ENCODE data around the gene GDE1. TPM values are rescaled to one million over a fixed set of nuclear protein-coding genes. Genes with fewer than 3 reads are reported as not detected.

Gene GDE1
- polyA plus RNA-seq, 3 donors from 2014 or later = 42.8 to 61.5 (median 46.6) TPM

DNA sequence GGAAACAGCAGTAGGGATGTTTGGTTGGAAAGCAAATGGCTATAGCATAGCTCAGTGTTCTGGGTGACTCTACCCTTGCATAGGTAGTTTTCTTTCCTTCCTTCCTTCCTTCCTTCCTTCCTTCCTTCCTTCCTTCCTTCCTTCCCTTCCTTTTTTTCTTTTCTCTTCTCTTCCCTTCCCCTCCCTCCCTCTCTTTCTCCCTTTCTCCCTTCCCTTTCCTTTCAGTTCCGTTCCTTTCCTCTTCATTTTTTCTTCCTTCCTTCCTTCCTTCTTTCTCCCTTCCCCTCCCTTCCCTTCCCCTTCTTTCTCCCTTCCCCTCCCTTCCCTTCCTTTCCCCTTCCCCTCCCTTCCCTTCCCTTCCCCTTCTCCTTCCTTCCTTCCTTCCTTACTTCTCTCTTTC is 31.3 kb downstream of the GDE1 start:
- H3K36me3 Mint-ChIP-seq = no peaks in the 10 kb centered on the region
- no peak for DNase-seq
- peaks cover 0 to 4% (median 1%) of the 10 kb centered on the region in 3 donors for H3K27me3 Mint-ChIP-seq (ENCODE audit: low read depth in 3 of 3)
- H3K9me3 Mint-ChIP-seq = no peaks in the 10 kb centered on the region
- H3K27ac Mint-ChIP-seq = no peak overlapping the region
- H3K4me1 Mint-ChIP-seq = peaks cover 9 to 10% of the 10 kb centered on the region in 2 donors
- no peak overlapping the region for H3K4me3 Mint-ChIP-seq

GRCh38 chr16:19488213-19488640 is 33.7 kb downstream of the GDE1 start:
- no peak for DNase-seq
- H3K36me3 Mint-ChIP-seq = no peaks in the 10 kb centered on the region
- no peaks in the 10 kb centered on the region for H3K9me3 Mint-ChIP-seq
- no peak overlapping the region for H3K27ac Mint-ChIP-seq
- no peaks in the 10 kb centered on the region for H3K4me1 Mint-ChIP-seq
- peaks cover 1 to 4% (median 1%) of the 10 kb centered on the region in 3 donors for H3K27me3 Mint-ChIP-seq (ENCODE audit: low read depth in 3 of 3)
- no peak overlapping the region for H3K4me3 Mint-ChIP-seq

DNA sequence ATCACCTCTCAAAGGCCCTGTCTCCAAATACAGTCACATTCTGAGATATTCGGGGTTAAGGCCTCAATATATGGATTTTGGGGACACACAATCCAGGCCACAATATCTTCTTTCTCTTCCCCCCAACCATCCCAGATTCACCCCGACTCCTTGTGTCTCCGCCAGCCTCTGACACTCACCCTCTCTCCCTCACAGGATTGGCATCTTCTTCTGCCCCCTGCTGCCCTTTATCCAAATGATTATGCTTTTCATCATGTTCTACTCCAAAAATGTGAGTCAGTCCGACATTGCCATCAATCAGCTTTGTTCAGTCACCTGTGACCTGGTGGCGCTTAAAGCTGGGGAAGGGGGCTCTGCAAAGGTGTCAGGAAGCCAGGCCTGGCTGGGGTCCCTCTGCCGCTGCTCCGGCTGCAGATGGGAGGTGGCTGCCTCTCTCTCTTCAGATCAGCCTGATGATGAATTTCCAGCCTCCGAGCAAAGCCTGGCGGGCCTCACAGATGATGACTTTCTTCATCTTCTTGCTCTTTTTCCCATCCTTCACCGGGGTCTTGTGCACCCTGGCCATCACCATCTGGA is 35.1 kb downstream of the GDE1 start:
- H3K4me3 Mint-ChIP-seq = no peak overlapping the region
- H3K27me3 Mint-ChIP-seq (ENCODE audit: low read depth in 3 of 3) = peaks cover 1 to 4% (median 1%) of the 10 kb centered on the region in 3 donors
- DNase-seq = no peak
- no peaks in the 10 kb centered on the region for H3K36me3 Mint-ChIP-seq
- no peaks in the 10 kb centered on the region for H3K4me1 Mint-ChIP-seq
- H3K9me3 Mint-ChIP-seq = no peaks in the 10 kb centered on the region
- no peak overlapping the region for H3K27ac Mint-ChIP-seq

DNA sequence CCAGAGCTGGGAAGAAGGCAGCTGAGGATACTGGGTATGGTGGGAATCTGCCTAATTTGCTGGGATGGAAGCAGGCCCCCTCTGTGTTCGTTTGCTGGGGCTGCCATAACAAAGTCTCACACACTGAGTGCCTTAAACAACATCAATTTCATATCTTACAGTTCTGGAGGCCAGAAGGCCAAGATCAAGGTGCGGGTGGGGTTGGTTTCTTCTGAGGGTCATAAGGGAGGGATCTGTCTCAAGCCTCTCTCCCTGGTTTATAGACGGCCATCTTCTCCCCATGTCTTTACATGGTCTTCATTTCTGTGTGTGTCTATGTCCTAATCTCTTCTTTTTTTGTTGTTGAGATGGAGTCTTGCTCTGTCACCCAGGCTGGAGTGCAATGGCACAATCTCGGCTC is 35.8 kb downstream of the GDE1 start:
- no peak for DNase-seq
- Mint-ChIP-seq H3K4me1 (no peaks in the 10 kb centered on the region), H3K4me3 (no peak overlapping the region), H3K27ac (no peak overlapping the region), H3K27me3 (ENCODE audit: low read depth in 3 of 3) (peaks cover 1 to 5% (median 1%) of the 10 kb centered on the region in 3 donors), H3K9me3 (no peaks in the 10 kb centered on the region), H3K36me3 (no peaks in the 10 kb centered on the region)

- no peak for DNase-seq
- Mint-ChIP-seq H3K4me3 (no peak overlapping the region), H3K9me3 (no peaks in the 10 kb centered on the region), H3K27me3 (ENCODE audit: low read depth in 3 of 3) (peaks cover 1 to 6% (median 1%) of the 10 kb centered on the region in 3 donors), H3K27ac (no peak overlapping the region), H3K36me3 (no peaks in the 10 kb centered on the region), H3K4me1 (no peaks in the 10 kb centered on the region)
Measured at GRCh38 chr16:19485611-19486010, 36.3 kb downstream of the GDE1 start.

DNA sequence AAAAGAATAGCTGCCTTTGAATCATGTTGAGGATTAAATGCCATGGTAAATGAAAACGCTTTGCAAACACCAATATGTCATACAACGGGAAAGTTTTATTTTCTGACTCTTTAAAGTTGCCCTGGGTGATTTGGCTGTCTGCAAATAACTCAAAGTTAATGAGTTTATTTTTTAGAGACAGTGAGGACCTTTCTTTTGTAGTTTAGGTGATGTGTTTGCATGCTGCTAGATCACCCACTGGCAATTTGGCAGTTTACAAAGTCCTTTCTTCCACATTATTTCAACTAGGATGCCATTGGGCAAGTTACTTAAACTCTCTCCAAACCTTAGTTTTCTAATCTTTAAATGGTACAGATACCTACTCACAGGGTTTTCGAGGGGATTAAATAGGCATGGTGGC is 37.8 kb downstream of the GDE1 start:
- Mint-ChIP-seq H3K36me3 (no peaks in the 10 kb centered on the region), H3K27me3 (ENCODE audit: low read depth in 3 of 3) (peaks cover 1 to 8% (median 4%) of the 10 kb centered on the region in 3 donors), H3K4me1 (no peaks in the 10 kb centered on the region), H3K27ac (no peak overlapping the region), H3K9me3 (no peaks in the 10 kb centered on the region), H3K4me3 (no peak overlapping the region)
- no peak for DNase-seq

GRCh38 chr16:19482291-19482690 is 39.6 kb downstream of the GDE1 start:
- Mint-ChIP-seq H3K27ac (no peak overlapping the region), H3K27me3 (ENCODE audit: low read depth in 3 of 3) (peaks cover 2 to 8% (median 4%) of the 10 kb centered on the region in 3 donors), H3K4me1 (no peaks in the 10 kb centered on the region), H3K36me3 (no peaks in the 10 kb centered on the region), H3K4me3 (no peak overlapping the region), H3K9me3 (no peaks in the 10 kb centered on the region)
- no peak for DNase-seq

DNA sequence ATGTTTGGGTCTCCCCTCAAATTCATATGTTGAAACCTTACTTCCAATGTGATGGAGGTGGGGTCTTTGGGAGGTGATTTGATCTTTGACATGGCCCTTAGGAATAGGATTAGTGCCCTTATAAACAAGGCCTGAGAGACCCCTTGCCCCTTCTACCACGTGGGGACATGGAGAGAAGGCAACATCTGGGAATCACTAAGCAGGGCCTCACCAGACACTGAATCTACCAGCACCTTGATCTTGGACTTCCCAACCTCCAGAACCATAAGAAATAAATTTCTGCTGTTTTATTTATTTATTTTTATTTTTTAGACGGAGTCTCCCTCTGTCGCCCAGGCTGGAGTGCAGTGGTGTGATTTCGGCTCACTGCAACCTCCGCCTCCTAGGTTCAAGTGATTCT is 40.1 kb downstream of the GDE1 start:
- no peak overlapping the region for H3K4me3 Mint-ChIP-seq
- H3K36me3 Mint-ChIP-seq = no peaks in the 10 kb centered on the region
- no peaks in the 10 kb centered on the region for H3K4me1 Mint-ChIP-seq
- peaks cover 2 to 8% (median 4%) of the 10 kb centered on the region in 3 donors for H3K27me3 Mint-ChIP-seq (ENCODE audit: low read depth in 3 of 3)
- no peak overlapping the region for H3K27ac Mint-ChIP-seq
- H3K9me3 Mint-ChIP-seq = no peaks in the 10 kb centered on the region
- no peak for DNase-seq

DNA sequence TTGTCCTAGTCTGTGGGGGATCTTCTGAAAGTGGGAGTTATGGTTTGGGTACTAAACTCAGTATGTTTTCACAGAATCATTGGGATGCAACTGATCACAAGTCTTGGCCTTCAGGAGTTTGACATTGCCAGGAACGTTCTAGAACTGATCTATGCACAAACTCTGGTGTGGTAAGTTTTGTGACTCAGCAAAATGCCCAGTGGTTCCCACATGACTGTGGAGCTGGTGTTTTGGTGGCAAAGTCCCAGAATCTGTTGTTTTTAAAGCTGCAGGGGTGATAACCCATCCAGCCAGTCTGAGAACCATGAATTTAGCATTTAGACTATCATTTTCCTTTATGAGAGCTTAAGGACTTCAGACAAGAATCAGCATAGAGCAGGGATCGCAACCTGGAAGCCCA is 40.6 kb downstream of the GDE1 start:
- Mint-ChIP-seq H3K27ac (no peak overlapping the region), H3K27me3 (ENCODE audit: low read depth in 3 of 3) (peaks cover 2 to 8% (median 4%) of the 10 kb centered on the region in 3 donors), H3K9me3 (no peaks in the 10 kb centered on the region), H3K4me3 (no peak overlapping the region), H3K4me1 (no peaks in the 10 kb centered on the region), H3K36me3 (no peaks in the 10 kb centered on the region)
- no peak for DNase-seq

GRCh38 chr16:19479302-19479721 is 42.6 kb downstream of the GDE1 start:
- H3K27ac Mint-ChIP-seq = no peak overlapping the region
- H3K27me3 Mint-ChIP-seq (ENCODE audit: low read depth in 3 of 3) = peaks cover 3 to 10% (median 4%) of the 10 kb centered on the region in 3 donors
- H3K9me3 Mint-ChIP-seq = no peaks in the 10 kb centered on the region
- no peak overlapping the region for H3K4me3 Mint-ChIP-seq
- no peaks in the 10 kb centered on the region for H3K4me1 Mint-ChIP-seq
- no peaks in the 10 kb centered on the region for H3K36me3 Mint-ChIP-seq
- DNase-seq = no peak

DNA sequence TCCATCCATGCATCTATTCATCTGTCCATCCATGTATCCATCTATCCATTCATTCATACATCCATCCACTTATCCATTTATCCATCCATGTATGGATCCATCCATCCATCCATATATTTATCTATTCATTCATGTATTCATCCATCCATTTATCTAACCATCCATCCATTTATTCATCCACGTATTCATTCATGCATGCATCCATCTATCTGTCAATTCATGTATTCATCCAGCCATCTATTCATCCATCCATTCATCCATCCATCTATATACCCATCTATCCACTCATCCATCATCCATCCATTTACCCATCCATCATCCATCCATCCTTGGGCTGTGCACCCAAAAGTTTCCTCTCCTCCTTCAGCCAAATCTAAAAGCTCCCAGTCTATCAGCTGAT is 43.4 kb downstream of the GDE1 start:
- no peak overlapping the region for H3K27ac Mint-ChIP-seq
- H3K27me3 Mint-ChIP-seq (ENCODE audit: low read depth in 3 of 3) = peaks cover 4 to 10% (median 5%) of the 10 kb centered on the region in 3 donors
- H3K4me3 Mint-ChIP-seq = no peak overlapping the region
- no peaks in the 10 kb centered on the region for H3K9me3 Mint-ChIP-seq
- no peak for DNase-seq
- H3K4me1 Mint-ChIP-seq = no peaks in the 10 kb centered on the region
- H3K36me3 Mint-ChIP-seq = no peaks in the 10 kb centered on the region

GRCh38 chr16:19474617-19475016 is 47.3 kb downstream of the GDE1 start:
- Mint-ChIP-seq H3K4me3 (no peak overlapping the region), H3K4me1 (no peaks in the 10 kb centered on the region), H3K9me3 (no peaks in the 10 kb centered on the region), H3K27me3 (ENCODE audit: low read depth in 3 of 3) (peaks cover 4 to 5% (median 5%) of the 10 kb centered on the region in 3 donors), H3K36me3 (no peaks in the 10 kb centered on the region), H3K27ac (no peak overlapping the region)
- no peak for DNase-seq

- H3K27ac Mint-ChIP-seq = no peak overlapping the region
- no peaks in the 10 kb centered on the region for H3K4me1 Mint-ChIP-seq
- no peak overlapping the region for H3K4me3 Mint-ChIP-seq
- H3K9me3 Mint-ChIP-seq = no peaks in the 10 kb centered on the region
- H3K27me3 Mint-ChIP-seq (ENCODE audit: low read depth in 3 of 3) = peaks cover 2 to 8% (median 4%) of the 10 kb centered on the region in 3 donors
- DNase-seq = no peak
- H3K36me3 Mint-ChIP-seq = no peaks in the 10 kb centered on the region
Measured at GRCh38 chr16:19472482-19472881, 49.4 kb downstream of the GDE1 start.

GRCh38 chr16:19468300-19468699 is 53.6 kb downstream of the GDE1 start:
- H3K4me3 Mint-ChIP-seq = no peak overlapping the region

More at GRCh38 chr16:19468300-19468699, 53.6 kb downstream of the GDE1 start:
- Mint-ChIP-seq H3K9me3 (no peaks in the 10 kb centered on the region), H3K27ac (no peak overlapping the region), H3K27me3 (ENCODE audit: low read depth in 3 of 3) (peaks cover 2 to 7% (median 3%) of the 10 kb centered on the region in 3 donors), H3K36me3 (no peaks in the 10 kb centered on the region), H3K4me1 (no peaks in the 10 kb centered on the region)
- DNase-seq = no peak

Data from immature natural killer cell (primary cell).